Stimulated activated CD4-positive, alpha-beta T cell treated with anti-CD3 and anti-CD28 coated beads, Interleukin-15, amount 100 ng/mL, for 24 hours (primary cell): ENCODE data around the gene CEMIP.
"Not testable (repeated sequence)": the region's sequence is repeated elsewhere in the genome, so short reads cannot be mapped to it uniquely, and the experiment has no call there.

Experiments used
- DNase-seq: peaks from one replicate; pipeline ENCODE4 v3.0.0-alpha.2; 2020

The CEMIP gene

GRCh38 chr15:80763235-80763634, 15.9 kb upstream of the CEMIP start:
- DNase-seq = not testable (repeated sequence)

GRCh38 chr15:80764535-80764934, 14.6 kb upstream of the CEMIP start:
- DNase-seq = no peak

- no peak for DNase-seq
Observed at GRCh38 chr15:80766275-80766674, 12.9 kb upstream of the CEMIP start.

- no peak for DNase-seq
Observed at GRCh38 chr15:80768158-80768557, 11.0 kb upstream of the CEMIP start.

- DNase-seq = no peak
Observed at GRCh38 chr15:80769153-80769828, 9.9 kb upstream of the CEMIP start.

- DNase-seq = no peak
Observed at GRCh38 chr15:80769829-80770705, 9.1 kb upstream of the CEMIP start.

- no peak for DNase-seq
Observed at GRCh38 chr15:80773122-80773551, 6.0 kb upstream of the CEMIP start.

- DNase-seq = no peak
Observed at GRCh38 chr15:80773792-80774352, 5.3 kb upstream of the CEMIP start.

GRCh38 chr15:80774486-80774885, 4.7 kb upstream of the CEMIP start:
- DNase-seq = no peak

GRCh38 chr15:80775338-80775737, 3.8 kb upstream of the CEMIP start:
- DNase-seq = no peak

- DNase-seq = peak; percentile 79
Observed at GRCh38 chr15:80776420-80777045, 2.6 kb upstream of the CEMIP start.

GRCh38 chr15:80777137-80777536, 2.0 kb upstream of the CEMIP start:
- no peak for DNase-seq

GRCh38 chr15:80777826-80778620, 1.1 kb upstream of the CEMIP start:
- no peak for DNase-seq

- DNase-seq = no peak
Observed at GRCh38 chr15:80778621-80778963, 578 bp upstream of the CEMIP start.

GRCh38 chr15:80779658-80780415, 667 bp downstream of the CEMIP start:
- no peak for DNase-seq

GRCh38 chr15:80780416-80781221, 1.4 kb downstream of the CEMIP start:
- peak; percentile 50 for DNase-seq

GRCh38 chr15:80783260-80783659, 4.1 kb downstream of the CEMIP start:
- DNase-seq = no peak

GRCh38 chr15:80785335-80785734, 6.2 kb downstream of the CEMIP start:
- DNase-seq = no peak

- DNase-seq = no peak
Observed at GRCh38 chr15:80785811-80786354, 6.7 kb downstream of the CEMIP start.

- DNase-seq = no peak
Observed at GRCh38 chr15:80787316-80787715, 8.1 kb downstream of the CEMIP start.

GRCh38 chr15:80788536-80788935, 9.4 kb downstream of the CEMIP start:
- DNase-seq = no peak
